Amniotic stem cell (primary cell): ENCODE data around the gene BLOC1S5.
"Not testable (repeated sequence)": the region's sequence is repeated elsewhere in the genome, so short reads cannot be mapped to it uniquely, and the experiment has no call there.

Experiments used
- DNase-seq: peaks from one replicate; lab custom pipeline; 2025; lab: John Stamatoyannopoulos, UW

BLOC1S5 gene

DNA sequence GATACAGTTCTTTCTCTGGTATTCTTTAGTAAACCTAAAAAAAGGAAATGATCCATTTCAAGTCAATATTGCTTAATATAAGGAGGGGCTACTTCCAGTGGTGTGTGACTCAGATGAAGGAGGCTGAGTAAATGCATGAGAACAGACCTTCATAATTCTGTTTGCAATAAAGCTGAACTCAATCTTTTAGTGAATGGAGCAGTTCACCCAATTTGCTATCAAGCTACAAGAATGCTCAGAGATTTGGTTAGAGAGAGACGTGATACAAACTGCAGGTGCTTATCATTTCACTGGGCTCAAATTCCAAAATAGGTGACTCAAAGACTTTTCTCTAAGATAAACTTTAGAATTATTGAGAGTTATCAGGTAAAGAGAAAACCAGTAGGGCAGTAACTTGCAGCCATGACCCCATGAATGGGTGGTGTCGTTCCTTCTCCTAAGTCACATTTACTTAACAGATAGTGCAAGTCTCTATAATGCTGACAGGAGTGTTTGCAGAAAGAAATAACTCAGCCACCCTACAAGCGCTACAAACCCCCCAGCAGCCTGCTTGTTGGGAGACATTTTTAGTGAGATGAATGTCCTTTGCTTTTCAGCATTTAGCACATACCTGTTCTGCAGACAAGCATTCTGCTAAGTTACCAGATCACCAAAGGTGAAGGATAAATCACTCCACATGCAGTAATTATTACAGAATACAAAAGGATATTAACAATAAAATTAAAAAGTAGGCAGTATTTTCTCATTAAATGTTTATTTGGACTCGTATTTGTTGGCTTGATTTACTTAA lies 16.4 kb upstream of the BLOC1S5 start:
- DNase-seq, result peak; percentile 8

- no peak for DNase-seq
Measured at GRCh38 chr6:8079126-8079525, 14.9 kb upstream of the BLOC1S5 start.

GRCh38 chr6:8077991-8078390 lies 13.8 kb upstream of the BLOC1S5 start:
- no peak for DNase-seq

GRCh38 chr6:8075704-8076103 lies 11.5 kb upstream of the BLOC1S5 start:
- no peak for DNase-seq

DNA sequence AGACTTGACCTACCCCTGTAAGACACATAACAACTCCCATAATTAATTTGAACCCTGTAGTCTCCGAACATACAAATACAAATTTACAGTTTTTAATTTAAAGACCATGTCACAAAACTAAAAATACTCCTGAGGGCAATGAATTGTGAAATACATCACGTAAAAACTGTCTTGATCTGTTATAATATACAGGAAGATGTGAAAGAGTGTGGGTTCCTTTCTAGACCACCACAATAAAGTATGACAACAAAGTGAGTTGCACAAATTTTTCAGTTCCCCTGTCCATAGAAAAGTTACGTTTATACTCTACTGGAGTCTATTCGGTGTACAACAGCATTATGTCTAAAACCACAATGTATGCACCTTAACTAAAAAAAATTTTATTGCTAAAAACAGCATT lies 11.0 kb upstream of the BLOC1S5 start:
- no peak for DNase-seq

DNA sequence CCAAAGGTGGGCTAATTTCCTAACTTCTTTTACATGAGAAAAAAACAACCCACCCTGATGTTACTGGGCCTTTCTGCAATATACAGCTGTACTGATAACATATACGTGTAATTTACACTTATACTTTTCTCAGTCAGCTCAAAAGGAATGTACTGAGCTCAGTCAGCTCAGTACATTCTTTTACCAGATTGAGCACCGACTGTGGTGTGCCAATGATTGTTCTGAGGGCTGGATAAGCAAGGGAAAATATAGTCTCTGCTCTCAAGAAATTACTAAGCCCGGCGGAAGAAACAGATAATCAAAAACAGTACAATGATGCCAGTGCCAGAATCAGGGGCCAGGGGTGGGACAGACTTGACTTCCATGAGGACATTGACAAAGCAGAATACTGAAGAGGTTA lies 10.0 kb upstream of the BLOC1S5 start:
- DNase-seq, result no peak

- DNase-seq, result no peak
Measured at GRCh38 chr6:8073758-8074157, 9.6 kb upstream of the BLOC1S5 start.

DNA sequence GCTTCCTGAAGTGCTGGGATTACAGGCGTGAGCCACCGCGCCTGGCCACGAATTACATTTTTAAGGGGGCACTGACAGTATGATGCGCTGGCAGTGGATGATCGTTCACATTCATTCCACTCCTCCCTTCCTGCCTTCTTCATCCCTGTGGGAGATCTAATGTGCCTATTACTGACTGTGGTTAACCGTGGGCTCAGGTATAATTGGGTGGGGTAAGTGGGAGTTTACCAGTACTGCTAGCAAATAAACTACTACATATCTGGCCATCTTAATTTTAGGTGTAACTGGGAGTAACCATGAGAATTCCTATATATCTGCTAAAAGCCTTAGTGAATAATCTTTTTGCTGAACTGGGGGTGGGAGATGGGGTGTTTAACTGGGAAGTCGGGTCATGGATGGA lies 6.5 kb upstream of the BLOC1S5 start:
- DNase-seq, result no peak

- DNase-seq, result no peak
Measured at GRCh38 chr6:8069631-8070284, 5.6 kb upstream of the BLOC1S5 start.

DNA sequence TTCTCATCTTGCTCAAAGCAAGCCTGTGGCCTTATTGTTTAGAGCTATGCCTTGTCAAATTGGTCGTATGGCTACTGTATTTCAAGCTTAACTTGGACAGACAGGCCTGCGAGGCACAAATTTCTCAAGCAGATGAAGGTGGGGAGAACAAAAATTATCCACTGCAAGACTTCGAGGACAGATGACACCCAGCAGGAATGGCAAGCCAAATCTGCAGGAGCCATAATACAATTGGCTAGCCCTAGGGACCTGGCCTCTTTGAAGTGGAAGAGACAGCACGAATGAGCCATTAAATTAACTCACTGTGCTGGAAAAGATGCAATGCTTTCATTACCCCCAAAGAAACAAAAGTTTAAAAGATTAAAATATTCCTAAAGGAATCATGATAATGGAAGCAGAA lies 5.0 kb upstream of the BLOC1S5 start:
- no peak for DNase-seq

GRCh38 chr6:8066108-8066507 lies 1.9 kb upstream of the BLOC1S5 start:
- no peak for DNase-seq

DNA sequence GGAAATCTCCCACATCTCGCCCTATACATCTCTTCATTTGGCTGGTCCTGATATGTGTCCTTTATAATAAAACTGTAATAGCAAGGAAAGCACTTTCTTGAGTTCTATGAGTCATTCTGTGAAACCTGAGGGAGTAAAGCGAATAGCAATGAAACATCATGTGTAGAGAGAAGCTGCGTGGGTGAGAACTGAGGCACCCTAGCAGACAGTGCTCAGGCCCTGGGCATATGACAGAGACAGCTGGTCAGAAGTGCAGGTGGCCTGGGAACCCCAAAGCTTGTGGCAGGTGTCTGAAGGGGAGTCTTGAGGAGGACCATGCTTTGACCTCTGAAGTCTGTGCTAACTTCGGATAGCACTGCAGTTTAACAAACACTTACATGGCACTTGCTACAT lies 1.3 kb upstream of the BLOC1S5 start:
- no peak for DNase-seq

GRCh38 chr6:8064638-8065518 lies 689 bp upstream of the BLOC1S5 start:
- DNase-seq, result no peak

DNA sequence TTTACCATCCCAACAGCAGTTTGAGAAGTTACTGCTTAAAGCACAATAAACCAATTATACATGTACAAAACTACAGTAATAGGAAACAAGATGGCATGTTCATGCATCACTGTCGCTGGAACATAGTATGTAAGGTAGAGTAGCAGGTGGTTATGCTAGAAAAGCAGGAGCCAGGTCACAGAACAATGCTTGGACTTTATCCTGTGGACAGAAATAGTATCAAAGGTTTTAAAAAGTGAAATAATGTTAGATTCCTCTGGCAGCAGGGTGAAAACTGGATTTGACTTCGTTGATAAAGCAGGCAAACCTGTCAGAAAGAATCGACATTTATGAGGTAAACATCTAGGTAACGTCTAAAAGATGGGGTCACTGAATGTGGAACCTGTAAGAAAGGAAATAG lies 2.5 kb downstream of the BLOC1S5 start:
- DNase-seq, result no peak

GRCh38 chr6:8060346-8060745 lies 3.8 kb downstream of the BLOC1S5 start:
- DNase-seq, result no peak

GRCh38 chr6:8059129-8059528 lies 5.1 kb downstream of the BLOC1S5 start:
- peak; percentile 33 for DNase-seq

- no peak for DNase-seq
Measured at GRCh38 chr6:8057793-8058192, 6.4 kb downstream of the BLOC1S5 start.

DNA sequence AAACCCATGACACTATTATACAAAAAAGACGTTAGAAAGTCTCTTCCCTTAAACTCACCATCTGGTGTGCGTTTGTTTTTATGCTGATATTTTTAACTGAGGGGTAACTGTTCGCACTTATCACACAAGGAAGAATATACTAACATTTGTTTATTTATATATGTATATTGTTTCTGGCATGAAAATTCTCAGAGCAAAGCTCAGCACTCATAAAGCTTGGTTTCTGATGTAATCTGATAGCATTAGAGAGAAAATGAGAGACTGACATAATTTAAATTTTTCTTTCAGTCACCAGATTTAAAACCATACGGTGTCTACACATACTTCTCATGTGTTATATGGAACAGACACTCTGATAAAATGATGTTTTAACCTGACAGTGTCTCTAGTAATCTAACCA lies 6.9 kb downstream of the BLOC1S5 start:
- DNase-seq, result no peak

GRCh38 chr6:8054276-8054675 lies 9.9 kb downstream of the BLOC1S5 start:
- no peak for DNase-seq

GRCh38 chr6:8047541-8048292 lies 16.5 kb downstream of the BLOC1S5 start:
- DNase-seq, result no peak

DNA sequence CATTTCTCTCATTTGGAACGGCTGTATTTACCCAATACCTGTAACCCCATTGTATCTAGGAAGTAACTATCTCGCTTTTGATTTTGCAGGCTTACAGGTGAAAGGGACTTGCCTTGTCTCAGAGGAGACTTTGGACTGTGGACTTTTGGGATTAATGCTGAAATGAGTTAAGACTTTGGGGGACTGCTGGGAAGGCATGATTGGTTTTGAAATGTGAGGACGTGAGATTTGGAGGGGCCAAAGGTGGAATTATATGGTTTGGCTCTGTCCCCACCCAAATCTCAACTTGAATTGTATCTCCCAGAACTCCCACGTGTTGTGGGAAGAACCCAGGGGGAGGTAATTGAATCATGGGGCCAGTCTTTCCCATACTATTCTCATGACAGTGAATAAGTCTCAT lies 18.4 kb downstream of the BLOC1S5 start:
- DNase-seq, result not testable (repeated sequence)

DNA sequence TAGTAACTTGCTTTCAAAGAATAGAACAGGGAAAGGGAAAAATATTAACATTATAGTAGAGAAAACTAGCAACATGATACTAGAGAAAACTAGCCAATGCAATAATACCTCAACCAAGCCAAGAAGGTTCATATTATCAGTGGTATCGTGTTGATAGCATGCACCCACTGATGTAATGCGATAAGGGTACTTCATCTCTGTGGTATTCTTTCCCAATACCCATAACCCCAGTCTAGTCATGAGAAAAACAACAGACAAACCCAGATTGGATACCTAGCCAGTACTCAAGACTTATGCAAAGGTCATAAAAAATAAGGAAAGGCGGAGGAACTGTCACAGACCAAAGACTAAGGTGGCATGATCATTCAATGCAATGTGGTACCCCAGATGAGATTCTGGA lies 21.0 kb downstream of the BLOC1S5 start:
- DNase-seq, result no peak
